ENCODE results near the gene BRWD1. TPM values are rescaled to one million over a fixed set of nuclear protein-coding genes. Genes with fewer than 3 reads are reported as not detected.

BRWD1 gene
- total RNA-seq, 4 donors from 2014 or later = 55.0 to 104 (median 67.9) TPM

DNA sequence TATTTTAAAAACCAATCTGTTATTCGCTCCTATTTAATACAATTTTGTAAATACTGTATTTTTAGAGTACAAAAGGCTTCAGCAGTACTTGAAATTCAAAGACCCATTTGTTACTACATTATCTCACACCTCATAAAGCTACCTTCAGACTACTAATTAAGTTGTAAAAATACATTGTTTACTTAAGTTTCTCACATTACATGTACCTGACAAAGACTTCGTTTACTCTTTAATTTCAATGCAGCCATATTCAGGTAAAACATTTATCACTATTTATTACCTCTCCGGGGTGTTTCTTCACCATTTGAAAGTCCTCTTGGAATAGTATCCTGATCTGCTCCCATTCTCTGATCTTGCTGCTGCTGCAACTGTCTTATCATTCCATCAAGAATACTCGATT, 55.2 kb downstream of the BRWD1 start:
- TF ChIP-seq, protein P1, sequence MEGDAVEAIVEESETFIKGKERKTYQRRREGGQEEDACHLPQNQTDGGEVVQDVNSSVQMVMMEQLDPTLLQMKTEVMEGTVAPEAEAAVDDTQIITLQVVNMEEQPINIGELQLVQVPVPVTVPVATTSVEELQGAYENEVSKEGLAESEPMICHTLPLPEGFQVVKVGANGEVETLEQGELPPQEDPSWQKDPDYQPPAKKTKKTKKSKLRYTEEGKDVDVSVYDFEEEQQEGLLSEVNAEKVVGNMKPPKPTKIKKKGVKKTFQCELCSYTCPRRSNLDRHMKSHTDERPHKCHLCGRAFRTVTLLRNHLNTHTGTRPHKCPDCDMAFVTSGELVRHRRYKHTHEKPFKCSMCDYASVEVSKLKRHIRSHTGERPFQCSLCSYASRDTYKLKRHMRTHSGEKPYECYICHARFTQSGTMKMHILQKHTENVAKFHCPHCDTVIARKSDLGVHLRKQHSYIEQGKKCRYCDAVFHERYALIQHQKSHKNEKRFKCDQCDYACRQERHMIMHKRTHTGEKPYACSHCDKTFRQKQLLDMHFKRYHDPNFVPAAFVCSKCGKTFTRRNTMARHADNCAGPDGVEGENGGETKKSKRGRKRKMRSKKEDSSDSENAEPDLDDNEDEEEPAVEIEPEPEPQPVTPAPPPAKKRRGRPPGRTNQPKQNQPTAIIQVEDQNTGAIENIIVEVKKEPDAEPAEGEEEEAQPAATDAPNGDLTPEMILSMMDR (IDR thresholded peaks at IDR 0.05) = no peak
- TF ChIP-seq POLR2A (IDR thresholded peaks at IDR 0.05; ENCODE audit: low read depth) (no peak), EP300 (IDR thresholded peaks at IDR 0.05) (no peak), POLR2AphosphoS5 (IDR thresholded peaks at IDR 0.05) (no peak)
- H3K36me3 ChIP-seq = peaks cover 25 to 93% (median 66%) of the 10 kb centered on the region in 4 donors
- H3K4me3 ChIP-seq = no peak overlapping the region

DNA sequence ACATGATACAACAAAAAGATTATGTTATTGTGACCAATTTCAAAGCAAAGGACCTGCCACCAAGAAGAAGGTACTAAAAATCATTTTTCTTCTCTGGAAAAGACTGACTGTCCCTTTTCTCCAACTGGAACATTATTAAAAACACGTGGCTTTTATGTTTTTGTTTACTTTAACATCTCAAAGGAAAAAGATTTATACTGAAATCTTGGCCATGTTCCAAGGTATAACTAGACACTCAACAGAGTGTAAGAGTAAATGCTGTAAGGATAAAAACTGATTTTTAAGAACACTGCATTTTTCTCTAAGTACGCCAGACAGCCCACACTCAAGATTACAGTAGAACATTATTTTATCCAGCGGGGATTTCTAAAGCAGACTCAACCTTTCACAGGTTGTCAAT, 62.1 kb downstream of the BRWD1 start:
- WGBS = 56% methylated on average over 3 of the region's 3 CpGs

More for the DNA sequence above, 55.2 kb downstream of the BRWD1 start:
- intact Hi-C loops (cut with DNase I) = no loop called here
- H3K27me3 ChIP-seq = no peaks in the 10 kb centered on the region
- H3K4me1 ChIP-seq = peaks cover 0 to 6% (median 0%) of the 10 kb centered on the region in 4 donors
- no peaks in the 10 kb centered on the region for H3K9me3 ChIP-seq
- no peak for DNase-seq (ENCODE audit: extremely low spot score)
- H3K27ac ChIP-seq (replicated peaks in 1 of 4) = no peak overlapping the region
- WGBS = 91% methylated on average over 4 of the region's 4 CpGs

DNA sequence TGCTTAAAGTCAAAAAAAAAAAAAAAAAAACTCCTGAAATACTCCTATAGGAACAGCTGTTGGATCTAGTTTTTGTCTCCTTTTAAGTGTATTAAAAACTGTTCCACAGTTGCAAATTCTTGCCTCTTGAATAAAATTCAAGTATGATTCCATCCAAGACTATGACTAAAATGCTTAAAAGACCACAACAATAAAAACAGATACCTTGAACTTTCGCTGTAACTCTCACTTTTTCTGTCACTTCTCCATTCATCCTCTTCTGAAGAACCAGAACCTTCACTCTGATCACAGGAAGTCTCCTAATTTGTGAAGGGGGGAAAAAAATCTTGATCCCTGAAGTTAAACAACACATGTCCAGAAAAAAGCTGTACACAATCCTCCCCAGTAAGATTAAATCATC, 75.2 kb downstream of the BRWD1 start:
- Histone ChIP-seq H3K9me3 (no peaks in the 10 kb centered on the region), H3K36me3 (peaks cover 23 to 79% (median 51%) of the 10 kb centered on the region in 4 donors), H3K27me3 (no peaks in the 10 kb centered on the region), H3K4me3 (no peak overlapping the region), H3K4me1 (peaks cover 0 to 10% (median 3%) of the 10 kb centered on the region in 4 donors), H3K27ac (replicated peaks in 1 of 4) (no peak overlapping the region)
- WGBS = 94% methylated on average over 1 of the region's 1 CpG
- TF ChIP-seq POLR2A (IDR thresholded peaks at IDR 0.05; ENCODE audit: low read depth) (no peak), POLR2AphosphoS5 (IDR thresholded peaks at IDR 0.05) (no peak), EP300 (IDR thresholded peaks at IDR 0.05) (no peak)
- TF ChIP-seq, protein P1 (IDR thresholded peaks at IDR 0.05) = no peak
- intact Hi-C loops (cut with DNase I) = no loop called here
- no peak for DNase-seq (ENCODE audit: extremely low spot score)

More for the DNA sequence above, 62.1 kb downstream of the BRWD1 start:
- DNase-seq (ENCODE audit: extremely low spot score) = no peak
- Histone ChIP-seq H3K4me3 (no peak overlapping the region), H3K9me3 (no peaks in the 10 kb centered on the region), H3K4me1 (peaks cover 5 to 27% (median 25%) of the 10 kb centered on the region in 4 donors), H3K27ac (replicated peaks in 1 of 4) (no peak overlapping the region), H3K36me3 (peaks cover 26 to 70% (median 53%) of the 10 kb centered on the region in 4 donors), H3K27me3 (no peaks in the 10 kb centered on the region)
- TF ChIP-seq EP300 (IDR thresholded peaks at IDR 0.05) (no peak), POLR2A (IDR thresholded peaks at IDR 0.05; ENCODE audit: low read depth) (no peak), POLR2AphosphoS5 (IDR thresholded peaks at IDR 0.05) (no peak)
- TF ChIP-seq, protein P1 (IDR thresholded peaks at IDR 0.05) = no peak
- intact Hi-C loops (cut with DNase I) = no loop called here

DNA sequence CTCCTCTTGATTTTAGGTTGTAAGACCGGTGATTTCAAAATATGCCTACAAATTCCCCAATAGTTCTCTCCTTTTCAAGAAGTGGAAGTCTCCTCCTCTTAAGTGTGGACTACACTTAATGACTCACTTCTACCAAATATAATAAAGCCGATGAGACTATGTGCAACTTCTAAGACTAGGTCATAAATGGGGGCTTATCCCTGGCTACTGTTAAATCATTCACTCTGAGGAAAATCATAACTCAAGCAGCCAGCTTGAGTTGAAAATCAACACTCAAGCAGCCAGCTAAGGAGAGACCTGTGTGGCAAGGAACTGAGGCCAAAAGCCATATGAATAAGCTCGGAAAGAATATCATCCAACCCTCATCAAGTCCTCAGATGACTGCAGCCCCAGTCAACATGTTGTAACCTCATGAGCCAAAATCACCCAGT, 80.6 kb downstream of the BRWD1 start:
- intact Hi-C loops (cut with DNase I) = no loop called here
- no peak for TF ChIP-seq POLR2AphosphoS5 (IDR thresholded peaks at IDR 0.05)
- no peak for TF ChIP-seq EP300 (IDR thresholded peaks at IDR 0.05)
- TF ChIP-seq POLR2A (IDR thresholded peaks at IDR 0.05; ENCODE audit: low read depth) = no peak
- TF ChIP-seq, protein P1 (IDR thresholded peaks at IDR 0.05) = no peak
- H3K27me3 ChIP-seq = no peaks in the 10 kb centered on the region
- H3K36me3 ChIP-seq = peaks cover 39 to 79% (median 52%) of the 10 kb centered on the region in 4 donors
- WGBS = 77% methylated on average over 3 of the region's 3 CpGs
- no peak for DNase-seq (ENCODE audit: extremely low spot score)
- H3K27ac ChIP-seq (replicated peaks in 1 of 4) = no peak overlapping the region
- no peaks in the 10 kb centered on the region for H3K9me3 ChIP-seq
- no peak overlapping the region for H3K4me3 ChIP-seq
- peaks cover 0 to 7% (median 0%) of the 10 kb centered on the region in 4 donors for H3K4me1 ChIP-seq

DNA sequence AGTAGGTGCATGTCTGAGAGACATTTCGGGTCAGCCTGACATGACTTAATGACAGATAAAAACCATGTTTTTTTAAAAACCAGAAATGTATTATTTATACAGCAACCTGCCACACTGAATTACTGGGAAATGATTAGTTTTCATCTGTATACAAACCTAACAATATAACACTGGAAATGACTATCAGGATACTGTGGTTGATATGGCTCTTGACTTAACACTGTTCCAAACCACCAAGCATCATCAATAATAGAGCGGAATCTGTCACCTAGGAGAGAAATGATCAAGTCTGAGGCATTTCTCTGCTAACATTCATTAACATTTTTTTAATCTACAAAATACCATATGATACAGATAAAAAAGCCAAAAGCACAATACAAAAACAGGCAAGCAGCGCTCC, 88.5 kb downstream of the BRWD1 start:
- peaks cover 24 to 83% (median 37%) of the 10 kb centered on the region in 4 donors for H3K36me3 ChIP-seq
- no peak for DNase-seq (ENCODE audit: extremely low spot score)

More for the DNA sequence above, 88.5 kb downstream of the BRWD1 start:
- intact Hi-C loops (cut with DNase I) = no loop called here
- H3K27ac ChIP-seq (replicated peaks in 1 of 4) = no peak overlapping the region
- H3K9me3 ChIP-seq = no peaks in the 10 kb centered on the region
- H3K4me3 ChIP-seq = no peak overlapping the region
- 94% methylated on average over 3 of the region's 3 CpGs for WGBS
- no peaks in the 10 kb centered on the region for H3K4me1 ChIP-seq
- TF ChIP-seq EP300 (IDR thresholded peaks at IDR 0.05) = no peak
- TF ChIP-seq, protein P1 (IDR thresholded peaks at IDR 0.05) = no peak
- TF ChIP-seq POLR2AphosphoS5 (IDR thresholded peaks at IDR 0.05) = no peak
- TF ChIP-seq POLR2A (IDR thresholded peaks at IDR 0.05; ENCODE audit: low read depth) = no peak
- H3K27me3 ChIP-seq = no peaks in the 10 kb centered on the region

All from esophagus muscularis mucosa (tissue), 4 donors.